HG03520 (cell line): Measurements from ENCODE around the gene NKD1.
"Not testable (repeated sequence)": the region's sequence is repeated elsewhere in the genome, so short reads cannot be mapped to it uniquely, and the experiment has no call there.

Experiments
- ATAC-seq: cut with Tn5 transposase; IDR thresholded peaks from one replicate; pipeline ENCODE4 v1.9.1; 2021; ENCODE audit warnings: mild to moderate bottlenecking, moderate library complexity; ENCODE audit not compliant: unreplicated experiment

NKD1 gene

GRCh38 chr16:50519602-50520001 is 28.6 kb upstream of the NKD1 start:
- ATAC-seq: no peak

DNA sequence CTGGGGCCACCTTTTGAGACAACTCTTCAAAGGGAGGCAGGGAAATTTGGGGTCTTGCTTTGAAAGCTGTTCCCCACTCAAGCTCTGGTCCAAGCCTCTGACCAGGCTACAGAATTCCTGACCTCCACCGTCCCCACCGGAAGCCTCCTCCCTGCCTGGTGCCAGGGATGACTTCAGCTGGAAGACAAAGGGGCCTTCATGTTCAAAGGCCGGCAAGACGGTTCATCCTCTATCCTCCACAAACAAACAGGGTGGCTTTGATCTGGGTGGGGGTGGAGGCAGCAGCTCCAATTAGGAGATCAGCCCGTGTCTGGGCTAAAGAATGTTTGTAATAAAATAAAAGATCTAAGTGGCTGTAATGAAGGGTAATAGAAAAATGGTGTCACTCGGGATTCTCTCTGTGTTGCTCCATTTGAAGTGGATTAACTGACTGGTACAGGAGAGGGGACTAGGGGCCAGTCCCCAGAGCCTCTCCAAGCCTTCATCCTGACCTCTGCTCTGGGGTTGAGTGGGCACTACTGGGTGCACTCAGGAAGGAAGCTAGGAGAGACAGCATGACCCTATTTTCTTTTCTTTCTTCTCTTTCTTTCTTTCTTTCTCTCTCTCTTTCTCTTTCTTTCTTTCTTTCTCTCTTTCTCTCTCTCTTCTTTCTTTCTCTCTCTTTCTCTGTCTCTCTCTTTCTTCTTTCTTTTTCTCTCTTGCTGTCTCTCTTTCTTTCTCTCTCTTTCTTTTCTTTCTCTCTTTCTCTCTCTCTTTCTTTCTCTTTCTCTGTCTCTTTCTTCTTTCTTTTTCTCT is 27.5 kb upstream of the NKD1 start:
- no peak for ATAC-seq

GRCh38 chr16:50521246-50521900 is 26.8 kb upstream of the NKD1 start:
- no peak for ATAC-seq

GRCh38 chr16:50522324-50522723 is 25.9 kb upstream of the NKD1 start:
- no peak for ATAC-seq

DNA sequence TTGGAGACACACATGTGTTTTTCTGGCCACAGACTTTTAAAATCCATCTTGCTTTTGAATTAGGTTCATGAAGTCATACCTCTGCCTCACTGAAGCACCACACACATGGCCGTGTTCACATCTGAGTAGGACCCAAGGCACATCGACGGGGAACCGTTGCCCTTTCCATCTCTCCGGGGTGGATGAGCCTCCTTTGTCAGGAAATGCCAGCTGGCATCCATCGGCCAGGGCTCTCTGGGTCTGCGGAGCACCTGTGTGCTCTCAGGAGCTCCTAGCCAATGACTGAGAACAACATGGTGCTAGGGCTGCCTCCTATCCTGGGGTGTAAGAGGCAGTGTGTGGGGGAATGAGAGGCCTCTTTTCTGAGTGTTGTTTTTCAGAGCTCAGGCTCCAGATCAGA is 24.5 kb upstream of the NKD1 start:
- no peak for ATAC-seq

DNA sequence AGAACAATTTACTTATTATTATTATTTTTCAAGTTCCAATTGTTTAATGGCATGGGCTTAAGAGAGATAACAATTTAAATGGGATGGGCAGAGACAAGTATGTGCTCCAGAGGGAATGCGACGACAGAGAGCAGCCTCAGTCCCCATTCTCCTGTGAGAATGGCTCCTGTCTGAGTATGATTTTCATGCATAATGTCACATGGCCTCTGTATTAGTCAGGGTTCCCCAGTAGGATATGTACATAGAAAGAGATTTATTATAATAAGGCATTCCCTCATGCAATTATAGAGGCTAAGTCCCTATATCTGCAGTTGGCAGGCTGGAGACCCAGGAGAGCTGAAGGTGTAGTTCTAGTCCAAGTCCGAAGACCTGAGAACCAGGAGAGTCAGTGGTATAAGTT is 22.9 kb upstream of the NKD1 start:
- no peak for ATAC-seq

GRCh38 chr16:50525716-50526115 is 22.5 kb upstream of the NKD1 start:
- no peak for ATAC-seq

DNA sequence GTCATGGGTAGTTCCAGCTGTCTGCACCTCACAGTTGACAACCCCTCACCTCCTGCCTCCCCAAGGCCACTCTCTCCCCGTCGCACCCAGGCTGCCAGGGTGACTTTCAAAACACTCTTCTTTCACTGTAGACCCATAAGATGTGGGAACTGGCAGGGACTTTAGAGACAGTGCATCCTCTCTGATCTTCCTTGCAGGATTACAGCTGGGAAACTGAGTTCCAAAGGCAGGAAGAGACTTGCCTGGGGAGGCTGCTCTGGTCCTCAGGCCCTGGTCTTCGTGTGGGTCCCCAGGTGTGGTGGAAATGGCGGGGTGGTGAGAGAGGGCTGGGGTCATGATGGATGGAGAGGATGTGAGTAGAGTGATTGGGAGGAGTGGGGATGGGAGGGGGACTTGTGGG is 21.9 kb upstream of the NKD1 start:
- ATAC-seq: no peak

GRCh38 chr16:50526796-50527195 is 21.4 kb upstream of the NKD1 start:
- ATAC-seq: no peak

DNA sequence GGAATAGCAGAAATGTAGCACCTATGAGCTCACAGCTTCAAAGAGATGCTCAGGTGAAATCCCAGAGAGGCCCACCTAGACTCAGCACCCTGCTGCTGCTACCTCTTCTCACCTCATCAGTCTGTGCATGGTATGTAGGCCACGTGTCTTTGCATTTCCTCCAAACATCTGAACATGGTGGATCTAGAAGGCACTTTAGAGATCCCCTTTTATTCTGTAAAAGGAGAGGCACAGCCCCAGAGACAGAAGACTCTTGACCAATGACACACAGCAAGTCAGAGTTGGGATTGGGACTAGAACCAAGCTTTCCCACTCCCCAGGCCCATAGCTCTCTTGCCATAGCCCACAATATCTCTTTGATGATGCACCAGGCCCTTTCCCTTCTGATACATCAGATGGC is 19.4 kb upstream of the NKD1 start:
- no peak for ATAC-seq

- no peak for ATAC-seq
Measured at GRCh38 chr16:50529334-50529733, 18.9 kb upstream of the NKD1 start.

DNA sequence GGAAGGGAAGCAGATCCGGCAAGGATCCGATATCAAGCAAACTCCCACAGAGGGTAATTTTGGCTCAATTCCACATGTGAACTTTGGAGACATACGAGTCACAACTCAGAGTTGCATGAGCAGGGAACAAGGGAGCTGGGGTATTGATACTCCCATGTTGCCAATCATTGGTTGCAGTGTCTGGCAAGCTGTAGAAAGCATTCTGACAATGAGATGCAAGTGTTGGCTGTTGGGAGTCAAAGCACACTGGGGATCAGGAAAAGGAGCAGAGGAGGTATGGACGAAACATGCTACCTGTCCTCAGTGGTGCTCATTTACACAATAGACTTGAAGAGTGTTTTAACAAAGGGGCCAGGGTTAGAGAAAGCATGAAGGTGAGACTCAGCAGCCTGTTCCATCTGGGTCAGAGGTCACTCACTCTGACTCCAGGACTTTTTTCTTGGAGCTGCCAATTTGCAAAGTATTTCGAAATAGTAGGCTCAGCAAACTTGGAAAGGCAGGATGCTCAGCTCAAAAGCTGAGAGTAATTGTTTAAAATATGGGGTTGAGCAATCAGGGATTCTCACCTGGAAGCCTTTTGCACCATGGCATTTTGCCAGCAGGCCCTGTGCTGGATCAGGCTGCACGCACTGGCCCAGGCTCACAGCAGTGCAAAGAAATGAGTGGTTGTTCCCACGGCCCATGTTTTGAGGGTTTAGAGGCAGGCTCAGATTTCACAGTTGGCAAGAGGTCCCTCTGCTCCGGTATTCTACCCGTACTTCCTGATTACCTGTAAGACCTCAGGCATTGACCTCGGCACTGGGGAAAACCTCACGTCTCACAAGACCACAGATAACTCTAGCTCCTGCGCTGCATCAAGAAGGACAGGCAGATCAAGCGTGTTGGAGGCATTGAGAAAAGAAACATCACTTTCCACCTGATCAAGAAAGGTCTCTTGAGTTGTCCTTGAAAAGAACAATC is 17.6 kb upstream of the NKD1 start:
- ATAC-seq: no peak

DNA sequence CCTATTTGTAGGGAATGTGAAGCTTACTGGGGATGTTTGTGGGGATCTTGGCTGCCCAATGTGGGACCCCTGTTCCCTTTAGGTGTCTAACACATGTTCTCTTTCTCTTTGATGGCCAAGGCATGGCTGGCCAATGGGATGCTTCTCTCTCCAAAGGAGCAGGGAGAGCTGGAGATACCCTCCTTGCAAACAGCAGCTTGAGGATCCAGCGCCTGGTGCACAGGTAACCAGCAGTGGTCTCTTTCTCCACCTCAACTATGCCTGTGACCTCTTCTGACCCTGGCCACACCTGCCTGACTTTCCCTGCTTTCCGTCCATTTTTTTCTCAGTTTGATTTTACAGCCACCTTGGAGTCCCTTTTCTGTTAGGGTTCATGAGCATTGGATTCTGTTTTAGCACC is 16.8 kb upstream of the NKD1 start:
- no peak for ATAC-seq

GRCh38 chr16:50531901-50532300 is 16.3 kb upstream of the NKD1 start:
- no peak for ATAC-seq

DNA sequence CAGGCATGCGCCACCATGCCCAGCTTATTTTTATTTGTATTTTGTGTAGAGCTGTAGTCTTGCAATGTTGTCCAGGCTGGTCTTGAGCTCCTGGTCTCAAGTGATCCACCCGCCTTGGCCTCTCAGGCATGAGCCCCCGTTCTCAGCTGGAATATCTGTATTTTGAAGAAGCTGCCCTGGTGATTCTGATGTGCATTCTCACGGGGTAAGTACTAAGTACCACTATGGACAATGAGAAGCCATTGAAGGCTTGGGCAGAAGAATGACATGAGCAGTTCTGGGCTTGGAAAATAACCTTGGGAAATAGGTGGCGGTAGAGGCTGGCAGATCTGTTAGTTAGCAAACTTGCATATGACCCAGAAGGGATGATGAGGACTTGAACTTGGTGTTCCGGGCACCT is 15.6 kb upstream of the NKD1 start:
- no peak for ATAC-seq

DNA sequence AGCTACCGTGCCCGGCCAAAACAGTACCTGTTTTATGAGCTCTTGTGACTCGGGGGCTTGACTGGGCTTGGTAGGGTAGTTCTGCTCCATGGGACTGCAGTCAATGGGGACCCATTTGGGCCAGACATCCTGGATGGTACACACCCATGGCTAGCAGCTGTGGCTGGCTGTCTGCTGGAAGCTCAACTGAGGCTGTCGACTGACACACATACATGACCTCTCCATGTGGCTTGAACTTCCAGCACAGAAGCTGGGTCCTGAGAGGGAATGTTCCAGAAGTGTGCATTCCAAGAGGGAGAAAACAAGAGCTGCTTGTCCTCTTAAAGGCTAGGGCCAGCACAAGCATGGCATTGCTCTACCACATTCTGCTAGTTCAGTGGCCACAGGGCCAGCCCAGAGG is 14.9 kb upstream of the NKD1 start:
- no peak for ATAC-seq

DNA sequence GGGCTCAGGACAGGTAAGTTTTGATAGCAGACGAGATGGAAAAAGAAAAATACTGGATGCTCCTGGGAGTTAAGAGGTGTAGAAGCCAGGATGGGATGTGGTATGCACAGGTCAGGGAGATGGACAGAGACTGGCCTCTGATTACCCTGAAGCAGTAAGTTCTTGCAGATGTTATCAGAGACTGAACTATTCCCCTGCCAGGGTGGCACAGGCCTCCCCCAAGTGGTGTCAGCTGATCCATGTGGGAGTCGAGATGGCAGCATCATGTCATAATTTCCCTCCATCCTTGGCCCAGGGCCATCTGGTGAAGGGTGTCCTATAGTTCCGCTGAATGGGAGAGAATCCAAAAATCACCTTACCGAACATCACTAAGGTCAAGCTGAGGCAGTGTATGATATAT is 14.1 kb upstream of the NKD1 start:
- ATAC-seq: no peak

DNA sequence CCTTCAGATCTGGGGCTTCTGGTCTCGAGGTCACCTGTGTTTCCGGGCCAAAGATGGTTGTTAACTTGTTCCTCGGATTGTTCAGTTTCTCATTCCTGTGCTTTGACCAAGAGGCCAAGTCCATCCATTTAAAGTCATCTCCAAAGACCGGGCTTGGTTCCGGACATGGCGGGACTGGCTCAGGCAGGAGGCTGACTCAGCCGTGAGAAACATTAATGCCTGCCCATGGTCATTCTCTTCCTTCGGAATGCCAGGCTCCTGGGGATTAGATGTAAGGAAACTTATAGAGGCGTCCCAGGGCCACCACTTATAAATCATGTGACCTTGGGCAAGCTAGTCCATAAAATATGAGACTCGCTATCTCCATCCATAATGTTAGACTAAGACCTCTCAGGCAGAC is 13.6 kb upstream of the NKD1 start:
- no peak for ATAC-seq

DNA sequence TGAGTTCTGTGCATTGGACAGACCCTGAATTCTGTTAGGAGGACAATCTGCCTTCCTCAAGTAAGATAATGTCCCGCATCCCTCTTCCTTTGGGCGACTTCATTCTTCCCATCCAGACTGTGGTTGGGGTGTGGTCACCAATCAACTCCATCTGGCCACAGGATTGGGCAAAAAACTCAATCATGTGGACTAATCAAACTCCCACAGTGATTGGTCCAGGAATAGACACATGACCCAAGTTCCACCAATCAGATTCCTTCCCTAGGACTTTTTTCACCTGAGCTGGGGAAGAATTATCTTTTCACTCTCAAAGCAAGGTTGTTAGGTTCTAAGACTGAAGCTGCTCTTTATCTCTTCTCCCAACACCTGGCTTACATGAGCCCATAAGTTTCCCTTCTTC is 13.2 kb upstream of the NKD1 start:
- ATAC-seq: no peak

DNA sequence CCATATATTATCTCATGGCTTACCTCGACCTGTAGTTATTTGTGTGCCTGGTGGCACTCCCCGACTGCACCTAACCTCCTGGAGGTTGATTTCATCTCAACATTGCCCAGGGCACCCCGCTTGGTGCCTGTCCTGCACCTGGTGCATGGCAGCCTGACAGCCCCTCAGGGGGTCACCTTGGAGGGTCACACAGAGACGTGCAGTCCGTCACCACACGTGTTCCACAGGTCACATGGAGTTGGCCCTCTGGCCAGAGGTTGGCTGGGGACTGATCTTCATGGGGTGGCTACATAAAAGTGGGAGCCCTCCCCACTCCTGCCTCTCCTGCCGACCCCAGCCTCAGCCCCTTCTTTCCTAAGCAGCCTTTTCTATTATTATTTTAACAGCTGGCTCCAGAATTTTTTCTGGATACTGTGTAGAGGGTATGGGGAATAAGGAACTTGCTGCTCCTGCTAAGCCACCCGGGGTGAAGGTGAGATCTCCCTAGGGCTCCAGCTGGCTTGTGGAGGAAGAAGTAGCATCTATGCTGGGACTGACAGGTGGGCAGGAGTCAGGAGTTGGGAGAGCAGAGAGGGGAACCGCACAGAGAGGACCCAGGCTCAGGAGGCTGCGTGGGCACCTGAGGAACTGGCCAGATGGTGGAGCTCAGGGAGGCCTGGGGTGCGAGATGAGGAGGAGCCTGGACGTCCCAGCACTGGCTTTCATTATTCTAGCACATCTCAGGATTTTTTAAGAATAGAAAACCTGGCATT is 12.5 kb upstream of the NKD1 start:
- no peak for ATAC-seq

DNA sequence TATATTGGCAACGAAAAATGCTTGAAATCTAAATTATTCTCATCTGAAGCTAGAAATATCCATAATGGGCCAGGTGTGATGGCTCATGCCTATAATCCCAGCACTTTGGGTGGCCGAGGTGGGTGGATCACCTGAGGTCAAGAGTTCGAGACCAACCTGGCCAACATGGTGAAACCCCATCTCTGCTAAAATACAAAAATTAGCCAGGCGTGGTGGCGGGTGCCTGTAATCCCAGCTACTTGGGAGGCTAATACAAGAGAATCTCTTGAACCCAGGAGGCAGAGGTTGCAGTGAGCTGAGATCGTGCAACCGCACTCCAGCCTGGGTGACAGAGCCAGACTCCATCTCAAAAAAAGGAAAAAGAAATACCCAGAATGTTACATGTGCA is 11.9 kb upstream of the NKD1 start:
- not testable (repeated sequence) for ATAC-seq
